ENCODE measurements around the gene CD80.

DNA sequence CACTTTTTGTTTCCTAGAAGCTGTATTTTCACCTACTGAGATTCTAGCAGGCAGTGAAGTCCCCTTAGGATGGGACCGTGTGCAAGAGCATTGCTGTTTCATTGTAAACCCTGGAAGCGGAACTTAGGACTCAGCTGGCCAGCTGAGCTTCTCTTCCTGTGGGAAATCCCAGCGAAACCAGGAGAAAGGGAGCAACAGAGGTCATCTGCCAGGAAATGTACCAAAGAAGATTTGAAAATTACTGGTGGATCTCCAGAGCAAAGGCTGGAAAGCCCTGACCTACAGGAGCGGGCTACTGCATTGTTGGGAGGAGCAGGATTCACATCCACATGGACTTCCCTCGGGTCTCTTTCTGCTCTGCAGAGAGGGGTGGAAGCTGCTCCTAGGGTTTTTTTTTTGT lies 12.3 kb upstream of the CD80 start:
- TF ChIP-seq CTCF (IDR thresholded peaks at IDR 0.05; ENCODE audit: low read depth, low read length) (no peak), EZH2phosphoT487 (IDR thresholded peaks at IDR 0.05; ENCODE audit: low read depth) (no peak)

All from OCI-LY3 (cell line).